Esophagus muscularis mucosa (tissue), 3 donors: ENCODE results near the gene MT3.

Experiments used
- CTCF ChIP-seq, 3 experiments: fragments of 200-600 bp in 2 of 3; fragments of 450-650 bp in 1 of 3; sonication (generic) in 2 of 3; IDR thresholded peaks; one replicate each; pipeline ENCODE4 v1.5.1; 2017 to 2019; ENCODE audit warnings: antibody characterized with exemption in 3 of 3, mild to moderate bottlenecking in 2 of 3, moderate library complexity in 1 of 3
- POLR2A ChIP-seq: fragments of 450-650 bp; IDR thresholded peaks from one replicate; pipeline ENCODE4 v1.6.1; 2017; ENCODE audit warnings: antibody characterized with exemption, moderate library complexity, mild to moderate bottlenecking, low read depth

DNA sequence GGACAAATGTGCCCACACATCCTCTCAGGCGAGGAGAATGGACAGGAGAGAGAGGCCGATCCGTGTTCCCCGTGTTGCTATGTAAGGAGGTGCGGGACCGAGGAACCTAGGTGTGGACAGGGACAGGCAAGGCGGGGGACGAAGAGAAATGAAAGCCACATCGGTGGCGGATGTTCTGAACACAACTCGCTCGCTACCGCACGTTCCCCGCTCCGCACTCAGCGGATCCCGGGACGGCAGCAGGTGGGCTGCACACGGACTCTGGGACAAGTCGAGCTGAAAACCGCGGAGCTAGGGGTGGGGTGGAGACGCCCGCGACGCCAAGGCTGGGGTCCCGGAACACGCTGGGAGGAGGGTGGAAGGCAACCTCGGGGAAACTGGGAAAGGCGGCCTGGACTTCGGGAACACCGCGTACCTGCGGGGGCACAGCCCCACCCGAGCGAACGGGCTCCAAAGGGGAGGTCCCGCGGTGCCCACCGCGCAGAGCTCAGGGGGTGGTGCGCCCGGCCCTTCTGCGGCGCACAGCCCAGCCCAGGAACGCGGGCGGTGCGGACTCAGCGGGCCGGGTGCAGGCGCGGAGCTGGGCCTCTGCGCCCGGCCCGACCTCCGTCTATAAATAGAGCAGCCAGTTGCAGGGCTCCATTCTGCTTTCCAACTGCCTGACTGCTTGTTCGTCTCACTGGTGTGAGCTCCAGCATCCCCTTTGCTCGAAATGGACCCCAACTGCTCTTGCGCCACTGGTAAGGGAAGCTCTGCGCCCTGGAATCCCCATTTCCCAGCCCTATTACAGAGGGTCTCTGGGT is 36.0 kb downstream of the MT3 start, which contains the start of gene MT1E:
- peak; percentile 92 for TF ChIP-seq POLR2A
- no peak for TF ChIP-seq CTCF (IDR thresholded peaks at IDR 0.05)
